SK-N-SH treated with all-trans-retinoic acid at 6 μM for 48 hours (cell line): ENCODE results near the gene FAM186B.

Experiments used
- ATAC-seq: fragments of 200-7000 bp; cut with Tn5 transposase; 3 replicates; pipeline ENCODE4 v1.9.1; 2020; ENCODE audit warnings: mild to moderate bottlenecking, moderate library complexity
- ARNTL ChIP-seq: fragments of 450-650 bp; formaldehyde crosslinking; IDR thresholded peaks from 2 replicates; pipeline ENCODE4 v1.5.0; 2020; ENCODE audit warnings: low read depth, mild to moderate bottlenecking, moderate library complexity, borderline replicate concordance
- BACH2 ChIP-seq: fragments of 250-450 bp; sonication (Bioruptor Pico); IDR thresholded peaks from 2 replicates; pipeline ENCODE4 v1.9.0; 2021; ENCODE audit warnings: mild to moderate bottlenecking, borderline replicate concordance
- CREB5 ChIP-seq: fragments of 250-450 bp; sonication (Bioruptor Pico); IDR thresholded peaks from 2 replicates; pipeline ENCODE4 v1.5.1; 2020; ENCODE audit warnings: low read depth, mild to moderate bottlenecking, moderate library complexity
- CSDC2 ChIP-seq: fragments of 250-450 bp; sonication (Bioruptor Pico); IDR thresholded peaks from 2 replicates; pipeline ENCODE4 v1.5.0; 2020; ENCODE audit warnings: mild to moderate bottlenecking, moderate library complexity
- CSRNP3 ChIP-seq: fragments of 250-450 bp; sonication (Bioruptor Pico); IDR thresholded peaks from 2 replicates; pipeline ENCODE4 v1.5.1; 2021; ENCODE audit warnings: mild to moderate bottlenecking, moderate library complexity
- ESRRG ChIP-seq: fragments of 250-450 bp; sonication (Bioruptor Pico); IDR thresholded peaks from 2 replicates; pipeline ENCODE4 v1.6.1; 2021; ENCODE audit warnings: mild to moderate bottlenecking
- GLIS3 ChIP-seq: fragments of 250-450 bp; sonication (Bioruptor Pico); IDR thresholded peaks from 2 replicates; pipeline ENCODE4 v1.5.0; 2020; ENCODE audit warnings: mild to moderate bottlenecking, moderate library complexity
- ISL1 ChIP-seq: fragments of 250-450 bp; sonication (Bioruptor Pico); IDR thresholded peaks from 2 replicates; pipeline ENCODE4 v2.1.2; 2022; ENCODE audit warnings: mild to moderate bottlenecking, moderate library complexity
- OSR1 ChIP-seq: fragments of 250-450 bp; sonication (Bioruptor Pico); IDR thresholded peaks from 2 replicates; pipeline ENCODE4 v1.8.0; 2022; ENCODE audit warnings: moderate library complexity, mild to moderate bottlenecking, inconsistent platforms
- PATZ1 ChIP-seq: fragments of 250-450 bp; sonication (Bioruptor Pico); IDR thresholded peaks from 2 replicates; pipeline ENCODE4 v1.8.0; 2020; ENCODE audit warnings: mild to moderate bottlenecking, moderate library complexity, borderline replicate concordance
- POU6F1 ChIP-seq: fragments of 250-450 bp; sonication (Bioruptor Pico); IDR thresholded peaks from 2 replicates; pipeline ENCODE4 v1.8.0; 2021; ENCODE audit warnings: low read depth, mild to moderate bottlenecking, moderate library complexity, borderline replicate concordance
- PPARA ChIP-seq: fragments of 250-450 bp; sonication (Bioruptor Pico); IDR thresholded peaks from 2 replicates; pipeline ENCODE4 v1.5.0; 2020; ENCODE audit warnings: mild to moderate bottlenecking, borderline replicate concordance
- RARB ChIP-seq: fragments of 250-450 bp; sonication (Bioruptor Pico); IDR thresholded peaks from 2 replicates; pipeline ENCODE4 v1.8.0; 2021; ENCODE audit warnings: mild to moderate bottlenecking, moderate library complexity
- TCF4 ChIP-seq: fragments of 250-450 bp; sonication (Bioruptor Pico); IDR thresholded peaks from 2 replicates; pipeline ENCODE4 v1.8.0; 2021; ENCODE audit warnings: mild to moderate bottlenecking, moderate library complexity, borderline replicate concordance
- TOX ChIP-seq: fragments of 250-450 bp; sonication (Bioruptor Pico); IDR thresholded peaks from 2 replicates; pipeline ENCODE4 v1.8.0; 2021; ENCODE audit warnings: mild to moderate bottlenecking, moderate library complexity, borderline replicate concordance
- TSHZ2 ChIP-seq: fragments of 250-450 bp; sonication (Bioruptor Pico); IDR thresholded peaks from 2 replicates; pipeline ENCODE4 v1.5.0; 2020; ENCODE audit warnings: mild to moderate bottlenecking, moderate library complexity
- ZC3H10 ChIP-seq: fragments of 250-450 bp; sonication (Bioruptor Pico); IDR thresholded peaks from 2 replicates; pipeline ENCODE4 v1.5.1; 2021; ENCODE audit warnings: mild to moderate bottlenecking, moderate library complexity
- ZFP3 ChIP-seq: fragments of 250-450 bp; sonication (Bioruptor Pico); IDR thresholded peaks from 2 replicates; pipeline ENCODE4 v1.5.0; 2020; ENCODE audit warnings: mild to moderate bottlenecking, moderate library complexity
- ZFP30 ChIP-seq: fragments of 450-650 bp; formaldehyde crosslinking; IDR thresholded peaks from 2 replicates; pipeline ENCODE4 v1.5.0; 2022; ENCODE audit warnings: mild to moderate bottlenecking, moderate library complexity
- ZNF565 ChIP-seq: fragments of 450-650 bp; formaldehyde crosslinking; conservative IDR thresholded peaks from 2 replicates; pipeline ENCODE4 v1.5.0; 2020; ENCODE audit warnings: low read depth, mild to moderate bottlenecking, moderate library complexity
- ZNF70 ChIP-seq: fragments of 450-650 bp; formaldehyde crosslinking; IDR thresholded peaks from 2 replicates; pipeline ENCODE4 v1.5.0; 2020; ENCODE audit warnings: mild to moderate bottlenecking, moderate library complexity
- ZNF8 ChIP-seq: fragments of 450-650 bp; formaldehyde crosslinking; IDR thresholded peaks from 2 replicates; pipeline ENCODE4 v1.5.0; 2020; ENCODE audit warnings: mild to moderate bottlenecking, moderate library complexity

FAM186B gene

GRCh38 chr12:49643961-49644619 lies 38.7 kb upstream of the FAM186B start:
- ATAC-seq: peak; percentile 18
- no peak for TF ChIP-seq CSRNP3 (CRISPR knock-in tag)
- TF ChIP-seq CSDC2 (CRISPR knock-in tag): no peak
- TF ChIP-seq CREB5 (CRISPR knock-in tag): no peak
- TF ChIP-seq, all 23 proteins: peak for 0

- no peak for ATAC-seq
- TF ChIP-seq TCF4 (no peak), TSHZ2 (CRISPR knock-in tag) (no peak), ISL1 (CRISPR knock-in tag) (no peak), BACH2 (CRISPR knock-in tag) (no peak), ZNF8 (no peak), TOX (no peak), POU6F1 (no peak), ARNTL (no peak), OSR1 (CRISPR knock-in tag) (no peak), ZNF565 (CRISPR knock-in tag) (no peak), ZFP30 (CRISPR knock-in tag) (no peak), ZNF70 (CRISPR knock-in tag) (no peak), GLIS3 (no peak), CSRNP3 (CRISPR knock-in tag) (no peak), PATZ1 (no peak), CSDC2 (CRISPR knock-in tag) (no peak), ZFP3 (CRISPR knock-in tag) (no peak)
Measured at GRCh38 chr12:49643135-49643534, 37.7 kb upstream of the FAM186B start.

GRCh38 chr12:49642370-49642802 lies 36.9 kb upstream of the FAM186B start:
- no peak for ATAC-seq

More at GRCh38 chr12:49642370-49642802, 36.9 kb upstream of the FAM186B start:
- TF ChIP-seq TCF4 (no peak), PPARA (CRISPR knock-in tag) (no peak), OSR1 (CRISPR knock-in tag) (no peak), CSDC2 (CRISPR knock-in tag) (no peak), RARB (CRISPR knock-in tag) (no peak), ZC3H10 (CRISPR knock-in tag) (no peak), ZNF565 (CRISPR knock-in tag) (no peak), ESRRG (CRISPR knock-in tag) (no peak), CREB5 (CRISPR knock-in tag) (no peak), ARNTL (no peak), GLIS3 (no peak), ZNF70 (CRISPR knock-in tag) (no peak), TSHZ2 (CRISPR knock-in tag) (no peak), TOX (no peak), ZNF8 (no peak)
- TF ChIP-seq, all 23 proteins: peak for 0
